ENCODE data around the gene NMUR2.

NMUR2 gene

DNA sequence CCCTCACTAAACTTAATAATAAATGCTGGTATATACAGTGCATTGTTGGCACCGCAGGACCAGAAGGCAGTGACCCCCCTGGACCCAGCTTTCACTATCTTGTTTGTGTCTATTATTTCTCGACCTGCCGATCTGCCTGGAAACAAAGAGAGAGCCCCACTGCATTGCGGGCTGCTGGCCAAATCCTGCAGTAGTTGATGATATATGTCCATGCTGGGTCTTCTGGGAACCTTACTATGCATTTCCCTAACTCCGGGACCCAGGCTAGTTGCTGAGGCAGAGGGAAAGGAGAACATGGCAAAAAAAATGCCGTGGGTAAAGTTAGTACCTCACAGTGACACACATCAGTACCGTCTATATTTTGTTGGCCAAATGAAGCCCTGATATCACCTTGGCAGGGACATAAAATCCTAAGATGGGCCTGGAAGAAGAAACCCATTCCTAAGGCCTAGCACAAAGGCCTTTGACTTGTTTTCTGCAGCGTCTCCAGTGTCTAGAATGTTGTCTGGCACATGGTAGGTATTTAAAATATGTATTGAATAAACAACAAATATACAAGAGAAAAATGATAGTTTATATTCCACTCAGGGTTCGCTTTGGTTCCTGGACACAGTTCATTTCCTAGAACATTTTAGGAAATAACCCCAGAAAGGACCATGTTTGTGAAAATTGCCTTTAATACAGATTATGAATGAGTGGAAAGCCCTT lies 46.1 kb downstream of the NMUR2 start:
- no peaks in the 10 kb centered on the region for H3K79me2 ChIP-seq (ENCODE audit: control insufficient read depth, low read length)
- TF ChIP-seq, protein P1, sequence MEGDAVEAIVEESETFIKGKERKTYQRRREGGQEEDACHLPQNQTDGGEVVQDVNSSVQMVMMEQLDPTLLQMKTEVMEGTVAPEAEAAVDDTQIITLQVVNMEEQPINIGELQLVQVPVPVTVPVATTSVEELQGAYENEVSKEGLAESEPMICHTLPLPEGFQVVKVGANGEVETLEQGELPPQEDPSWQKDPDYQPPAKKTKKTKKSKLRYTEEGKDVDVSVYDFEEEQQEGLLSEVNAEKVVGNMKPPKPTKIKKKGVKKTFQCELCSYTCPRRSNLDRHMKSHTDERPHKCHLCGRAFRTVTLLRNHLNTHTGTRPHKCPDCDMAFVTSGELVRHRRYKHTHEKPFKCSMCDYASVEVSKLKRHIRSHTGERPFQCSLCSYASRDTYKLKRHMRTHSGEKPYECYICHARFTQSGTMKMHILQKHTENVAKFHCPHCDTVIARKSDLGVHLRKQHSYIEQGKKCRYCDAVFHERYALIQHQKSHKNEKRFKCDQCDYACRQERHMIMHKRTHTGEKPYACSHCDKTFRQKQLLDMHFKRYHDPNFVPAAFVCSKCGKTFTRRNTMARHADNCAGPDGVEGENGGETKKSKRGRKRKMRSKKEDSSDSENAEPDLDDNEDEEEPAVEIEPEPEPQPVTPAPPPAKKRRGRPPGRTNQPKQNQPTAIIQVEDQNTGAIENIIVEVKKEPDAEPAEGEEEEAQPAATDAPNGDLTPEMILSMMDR (IDR thresholded peaks at IDR 0.05; ENCODE audit: low read depth, low read length, poor library complexity, severe bottlenecking), result no peak
- no peak for TF ChIP-seq EZH2phosphoT487 (IDR thresholded peaks at IDR 0.05; ENCODE audit: borderline replicate concordance, low read length)
- H3K4me3 ChIP-seq (ENCODE audit: low read length), result no peak overlapping the region

DNA sequence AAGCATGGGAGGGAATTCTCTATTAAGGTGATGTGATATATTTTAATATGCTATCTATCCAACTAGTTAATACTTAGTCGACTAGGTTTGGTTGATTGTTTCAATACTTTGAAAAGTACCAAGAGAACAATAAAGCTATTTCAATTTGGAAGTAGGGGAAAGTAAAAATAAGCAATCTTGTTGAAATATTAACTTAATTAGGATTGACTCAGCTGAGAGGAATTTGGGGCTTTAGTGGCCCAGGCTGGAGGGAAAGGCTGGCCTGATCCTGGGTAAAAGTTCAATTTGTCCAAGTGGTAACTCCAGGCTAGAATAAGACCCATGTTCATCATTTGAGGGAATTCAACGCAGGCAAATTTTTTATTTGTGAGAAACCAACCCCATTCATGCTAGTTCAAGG lies 48.6 kb downstream of the NMUR2 start:
- Histone ChIP-seq H3K4me3 (ENCODE audit: low read length) (no peak overlapping the region), H3K4me2 (ENCODE audit: low read length) (no peak overlapping the region), H3K4me1 (ENCODE audit: control insufficient read depth, low read length) (no peaks in the 10 kb centered on the region), H3K27ac (ENCODE audit: low read depth, low read length) (no peak overlapping the region), H3K79me2 (ENCODE audit: control insufficient read depth, low read length) (no peaks in the 10 kb centered on the region), H3K36me3 (ENCODE audit: control insufficient read depth, low read length) (no peaks in the 10 kb centered on the region), H4K20me1 (ENCODE audit: control insufficient read depth, insufficient read depth, low read depth, low read length) (no peaks in the 10 kb centered on the region), H3K27me3 (ENCODE audit: control insufficient read depth, low read length) (0 out of 2 replicates have a peak, but pooled peaks cover 3% of the 10 kb centered on the region), H3K9me2 (replicated peaks; ENCODE audit: control insufficient read depth, low read length) (no peaks in the 10 kb centered on the region), H3F3A (ENCODE audit: control insufficient read depth, insufficient read depth) (no peaks in the 10 kb centered on the region), H3K9me3 (ENCODE audit: control insufficient read depth, insufficient read depth, low read length) (no peaks in the 10 kb centered on the region)
- TF ChIP-seq EZH2phosphoT487 (IDR thresholded peaks at IDR 0.05; ENCODE audit: borderline replicate concordance, low read length), result no peak
- TF ChIP-seq, protein P1 (IDR thresholded peaks at IDR 0.05; ENCODE audit: low read depth, low read length, poor library complexity, severe bottlenecking), result no peak

More for the DNA sequence above, 46.1 kb downstream of the NMUR2 start:
- no peak overlapping the region for H3K4me2 ChIP-seq (ENCODE audit: low read length)
- H3K4me1 ChIP-seq (ENCODE audit: control insufficient read depth, low read length), result no peaks in the 10 kb centered on the region
- no peaks in the 10 kb centered on the region for H3K36me3 ChIP-seq (ENCODE audit: control insufficient read depth, low read length)
- no peak overlapping the region for H3K27ac ChIP-seq (ENCODE audit: low read depth, low read length)
- no peaks in the 10 kb centered on the region for H3K9me3 ChIP-seq (ENCODE audit: control insufficient read depth, insufficient read depth, low read length)
- 0 out of 2 replicates have a peak, but pooled peaks cover under 1% of the 10 kb centered on the region for H3K27me3 ChIP-seq (ENCODE audit: control insufficient read depth, low read length)
- no peaks in the 10 kb centered on the region for H3F3A ChIP-seq (ENCODE audit: control insufficient read depth, insufficient read depth)
- no peaks in the 10 kb centered on the region for H3K9me2 ChIP-seq (replicated peaks; ENCODE audit: control insufficient read depth, low read length)
- H4K20me1 ChIP-seq (ENCODE audit: control insufficient read depth, insufficient read depth, low read depth, low read length), result no peaks in the 10 kb centered on the region

DNA sequence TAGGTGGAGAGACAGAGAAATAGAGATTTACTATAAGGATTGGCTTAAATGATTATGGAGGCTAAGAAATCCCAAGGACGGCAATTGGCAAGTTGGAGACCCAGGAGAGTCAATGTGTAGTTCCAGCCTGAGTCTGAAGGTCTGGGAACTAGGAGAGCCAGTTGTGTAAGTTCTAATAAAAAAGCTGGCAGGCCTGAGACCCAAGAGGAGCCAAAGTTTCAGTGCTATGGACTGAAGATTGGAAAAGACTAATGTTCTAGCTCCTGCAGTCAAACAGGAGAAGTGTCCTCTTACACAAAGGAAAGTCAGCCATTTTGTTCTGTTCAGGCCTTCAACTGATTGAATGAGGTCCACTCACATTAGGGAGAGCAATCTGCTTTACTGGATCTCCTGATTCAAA lies 50.0 kb downstream of the NMUR2 start:
- no peaks in the 10 kb centered on the region for H3K9me2 ChIP-seq (replicated peaks; ENCODE audit: control insufficient read depth, low read length)
- H3K27ac ChIP-seq (ENCODE audit: low read depth, low read length), result no peak overlapping the region
- H3F3A ChIP-seq (ENCODE audit: control insufficient read depth, insufficient read depth), result no peaks in the 10 kb centered on the region
- H3K9me3 ChIP-seq (ENCODE audit: control insufficient read depth, insufficient read depth, low read length), result no peaks in the 10 kb centered on the region
- no peak overlapping the region for H3K4me2 ChIP-seq (ENCODE audit: low read length)
- H3K79me2 ChIP-seq (ENCODE audit: control insufficient read depth, low read length), result no peaks in the 10 kb centered on the region
- no peaks in the 10 kb centered on the region for H3K4me1 ChIP-seq (ENCODE audit: control insufficient read depth, low read length)
- no peak overlapping the region for H3K4me3 ChIP-seq (ENCODE audit: low read length)
- H3K36me3 ChIP-seq (ENCODE audit: control insufficient read depth, low read length), result no peaks in the 10 kb centered on the region
- no peaks in the 10 kb centered on the region for H4K20me1 ChIP-seq (ENCODE audit: control insufficient read depth, insufficient read depth, low read depth, low read length)
- TF ChIP-seq, protein P1 (IDR thresholded peaks at IDR 0.05; ENCODE audit: low read depth, low read length, poor library complexity, severe bottlenecking), result no peak
- TF ChIP-seq EZH2phosphoT487 (IDR thresholded peaks at IDR 0.05; ENCODE audit: borderline replicate concordance, low read length), result no peak
- H3K27me3 ChIP-seq (ENCODE audit: control insufficient read depth, low read length), result 0 out of 2 replicates have a peak, but pooled peaks cover 3% of the 10 kb centered on the region
